ENCODE results near the gene GRID1.
"Not testable (repeated sequence)": the region's sequence is repeated elsewhere in the genome, so short reads cannot be mapped to it uniquely, and the experiment has no call there.

Gene GRID1

DNA sequence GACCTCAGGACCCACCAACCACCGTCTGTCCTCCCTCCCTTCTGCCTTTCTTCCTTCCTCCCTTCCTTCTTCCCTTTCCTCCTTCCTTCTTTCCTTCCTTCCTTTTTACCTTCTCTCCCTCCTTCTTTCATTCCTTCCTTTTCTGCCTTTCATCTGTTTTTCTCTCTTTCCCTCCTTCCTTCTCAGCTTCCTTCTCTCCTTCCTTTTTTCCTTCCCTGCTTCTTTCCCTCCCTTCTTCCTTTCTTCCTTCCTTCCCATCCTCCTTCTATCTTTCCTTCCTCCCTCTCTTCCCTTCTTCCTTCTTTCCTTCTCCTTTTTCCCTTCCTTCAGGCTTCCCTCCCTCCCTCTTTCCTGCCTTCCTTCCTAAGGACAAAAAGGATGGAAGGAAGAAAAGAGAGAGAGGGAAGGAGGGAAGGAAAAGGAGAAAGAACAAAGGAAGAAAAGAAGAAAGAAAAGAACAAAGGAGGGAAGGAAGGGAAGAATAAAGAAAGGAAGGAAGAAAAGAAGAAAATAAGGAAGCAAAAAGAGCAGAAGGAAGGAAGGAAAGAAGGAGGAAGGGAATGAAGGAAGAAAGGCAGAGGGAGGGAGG lies 405.0 kb downstream of the GRID1 start:
- TF ChIP-seq ZFX (IDR thresholded peaks at IDR 0.05; ENCODE audit: borderline replicate concordance) = no peak
- TF ChIP-seq, protein P1, sequence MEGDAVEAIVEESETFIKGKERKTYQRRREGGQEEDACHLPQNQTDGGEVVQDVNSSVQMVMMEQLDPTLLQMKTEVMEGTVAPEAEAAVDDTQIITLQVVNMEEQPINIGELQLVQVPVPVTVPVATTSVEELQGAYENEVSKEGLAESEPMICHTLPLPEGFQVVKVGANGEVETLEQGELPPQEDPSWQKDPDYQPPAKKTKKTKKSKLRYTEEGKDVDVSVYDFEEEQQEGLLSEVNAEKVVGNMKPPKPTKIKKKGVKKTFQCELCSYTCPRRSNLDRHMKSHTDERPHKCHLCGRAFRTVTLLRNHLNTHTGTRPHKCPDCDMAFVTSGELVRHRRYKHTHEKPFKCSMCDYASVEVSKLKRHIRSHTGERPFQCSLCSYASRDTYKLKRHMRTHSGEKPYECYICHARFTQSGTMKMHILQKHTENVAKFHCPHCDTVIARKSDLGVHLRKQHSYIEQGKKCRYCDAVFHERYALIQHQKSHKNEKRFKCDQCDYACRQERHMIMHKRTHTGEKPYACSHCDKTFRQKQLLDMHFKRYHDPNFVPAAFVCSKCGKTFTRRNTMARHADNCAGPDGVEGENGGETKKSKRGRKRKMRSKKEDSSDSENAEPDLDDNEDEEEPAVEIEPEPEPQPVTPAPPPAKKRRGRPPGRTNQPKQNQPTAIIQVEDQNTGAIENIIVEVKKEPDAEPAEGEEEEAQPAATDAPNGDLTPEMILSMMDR (IDR thresholded peaks at IDR 0.05) = no peak

DNA sequence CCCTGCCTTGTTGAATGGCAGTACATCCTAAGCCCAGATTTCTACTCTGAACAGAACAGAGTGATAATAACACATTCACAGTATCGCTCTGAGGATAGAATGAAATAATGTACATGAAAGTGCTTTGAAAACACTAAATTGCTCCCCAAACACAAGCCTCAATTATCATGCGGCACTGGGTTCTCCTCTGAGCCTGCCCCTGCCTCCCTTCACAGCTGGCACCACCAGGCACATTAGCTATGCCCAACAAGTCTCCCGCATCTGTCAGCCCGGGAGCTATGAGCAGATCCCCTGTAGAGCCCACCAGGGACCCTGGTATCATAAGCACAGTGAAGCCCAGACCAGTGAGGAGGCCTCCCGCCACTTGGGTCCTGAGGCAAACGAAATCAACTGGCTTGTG lies 405.5 kb downstream of the GRID1 start:
- no peak overlapping the region for H3K27ac ChIP-seq
- TF ChIP-seq, protein P1 (IDR thresholded peaks at IDR 0.05) = no peak
- no peak for TF ChIP-seq ZFX (IDR thresholded peaks at IDR 0.05; ENCODE audit: borderline replicate concordance)

More for the DNA sequence above, 405.0 kb downstream of the GRID1 start:
- H3K27ac ChIP-seq = no peak overlapping the region

DNA sequence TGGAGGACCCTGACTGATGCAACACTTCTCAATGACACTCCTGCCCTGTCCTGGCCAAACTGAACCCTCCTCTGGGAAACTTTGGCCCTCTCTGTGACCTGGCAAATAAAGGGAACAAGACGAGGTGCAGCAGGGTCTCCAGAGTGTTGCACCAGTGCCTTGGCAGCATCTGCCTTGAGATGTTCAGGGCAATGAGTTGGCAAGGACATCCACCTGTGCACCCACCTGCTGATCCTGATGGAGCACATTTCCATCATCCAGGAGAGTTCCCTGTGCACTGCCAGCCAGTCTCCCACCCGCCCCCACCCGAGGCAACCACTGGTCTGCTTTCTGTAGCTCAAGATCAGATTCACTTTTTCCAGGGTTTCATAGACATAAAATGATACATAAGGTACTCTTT lies 407.4 kb downstream of the GRID1 start:
- no peak for TF ChIP-seq ZFX (IDR thresholded peaks at IDR 0.05; ENCODE audit: borderline replicate concordance)
- TF ChIP-seq, protein P1 (IDR thresholded peaks at IDR 0.05) = no peak
- no peak overlapping the region for H3K27ac ChIP-seq

DNA sequence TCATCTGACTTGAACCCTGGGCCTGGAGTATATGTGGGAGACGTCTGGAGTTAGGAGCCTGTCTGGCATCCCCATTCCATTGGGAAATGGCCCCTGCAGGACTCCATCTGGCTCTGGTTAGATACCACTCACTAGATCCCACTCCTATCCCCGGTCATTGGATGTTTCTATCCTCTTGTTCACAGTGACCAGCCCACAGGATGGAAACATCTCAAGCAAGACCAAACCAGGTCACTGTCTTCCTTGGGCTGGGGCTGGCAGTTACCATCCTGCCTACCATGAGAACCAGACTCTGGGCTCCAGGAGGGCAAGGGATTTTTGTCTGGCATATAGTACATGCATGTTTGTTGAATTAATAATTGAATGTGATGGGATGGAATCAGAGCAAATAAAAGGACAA lies 415.7 kb downstream of the GRID1 start:
- no peak overlapping the region for H3K27ac ChIP-seq
- TF ChIP-seq ZFX (IDR thresholded peaks at IDR 0.05; ENCODE audit: borderline replicate concordance) = no peak
- TF ChIP-seq, protein P1 (IDR thresholded peaks at IDR 0.05) = no peak

DNA sequence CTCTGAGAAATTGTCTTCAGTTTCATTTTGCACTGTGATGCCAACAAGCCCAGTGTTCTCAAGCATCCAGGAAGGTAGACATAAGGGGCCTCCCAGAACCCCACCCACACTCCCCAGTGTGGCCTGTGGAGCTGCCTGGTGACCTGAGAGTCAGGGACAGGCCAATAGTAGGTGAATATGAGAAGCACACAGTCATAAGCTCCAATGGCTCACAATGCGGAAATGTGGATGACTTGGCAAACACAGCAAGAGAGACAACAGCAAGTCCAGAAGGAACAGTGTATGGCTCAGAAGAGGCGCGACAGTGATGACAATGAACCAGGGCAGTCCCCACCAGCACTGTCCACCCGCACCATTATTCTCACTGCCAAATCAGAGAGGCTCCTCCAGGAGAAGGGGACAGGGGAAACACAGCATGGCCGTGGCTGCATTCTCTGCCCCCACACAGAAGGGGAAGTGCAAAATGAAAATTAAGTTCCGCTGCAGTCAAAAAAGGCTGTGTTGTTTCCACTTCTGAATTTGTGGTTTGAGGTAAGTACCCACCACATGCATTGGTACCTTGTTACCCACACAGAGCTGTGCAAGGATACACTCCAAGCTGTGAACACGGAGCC lies 419.8 kb downstream of the GRID1 start:
- no peak overlapping the region for H3K27ac ChIP-seq
- TF ChIP-seq, protein P1 (IDR thresholded peaks at IDR 0.05) = no peak
- no peak for TF ChIP-seq ZFX (IDR thresholded peaks at IDR 0.05; ENCODE audit: borderline replicate concordance)

DNA sequence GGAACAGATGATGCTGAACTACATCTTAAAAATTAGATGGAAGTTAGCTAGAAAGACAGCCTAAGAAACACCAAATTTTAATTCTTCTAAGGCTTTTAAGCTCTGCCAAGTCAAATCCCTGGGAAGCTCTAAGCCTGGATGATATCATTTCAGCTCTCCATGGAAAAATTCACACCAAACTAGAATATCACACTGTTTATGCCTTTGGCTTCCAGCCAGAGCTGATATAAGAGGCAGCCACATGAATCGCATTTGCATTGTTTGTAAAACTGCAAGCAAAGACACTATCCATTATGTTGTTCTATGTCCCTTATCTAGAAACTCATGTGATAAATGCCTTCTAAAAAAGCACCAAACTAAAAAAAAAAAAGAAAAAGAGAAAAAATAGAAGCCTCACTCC lies 430.4 kb downstream of the GRID1 start:
- TF ChIP-seq ZFX (IDR thresholded peaks at IDR 0.05; ENCODE audit: borderline replicate concordance) = no peak
- TF ChIP-seq, protein P1 (IDR thresholded peaks at IDR 0.05) = no peak
- no peak overlapping the region for H3K27ac ChIP-seq

DNA sequence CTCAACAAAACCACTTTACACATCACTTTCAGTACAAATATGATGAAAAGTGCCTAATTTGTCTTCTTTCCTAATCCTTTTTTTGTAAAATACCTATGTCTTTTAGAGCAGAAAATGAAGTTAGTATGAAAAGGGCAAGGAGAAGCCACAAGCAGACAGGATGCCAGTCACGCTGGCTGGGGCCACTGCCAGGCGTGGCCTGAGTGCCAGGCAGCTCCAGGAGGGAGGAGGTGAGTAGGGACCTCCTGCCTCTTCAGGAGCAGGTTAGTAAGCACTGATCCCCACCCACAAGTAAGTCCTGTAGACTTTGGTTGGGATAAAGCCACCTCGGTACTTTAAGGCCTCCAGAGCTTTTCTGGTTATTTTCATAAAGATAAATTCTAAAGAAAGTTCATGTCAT lies 432.0 kb downstream of the GRID1 start:
- no peak for TF ChIP-seq ZFX (IDR thresholded peaks at IDR 0.05; ENCODE audit: borderline replicate concordance)
- TF ChIP-seq, protein P1 (IDR thresholded peaks at IDR 0.05) = no peak
- no peak overlapping the region for H3K27ac ChIP-seq

DNA sequence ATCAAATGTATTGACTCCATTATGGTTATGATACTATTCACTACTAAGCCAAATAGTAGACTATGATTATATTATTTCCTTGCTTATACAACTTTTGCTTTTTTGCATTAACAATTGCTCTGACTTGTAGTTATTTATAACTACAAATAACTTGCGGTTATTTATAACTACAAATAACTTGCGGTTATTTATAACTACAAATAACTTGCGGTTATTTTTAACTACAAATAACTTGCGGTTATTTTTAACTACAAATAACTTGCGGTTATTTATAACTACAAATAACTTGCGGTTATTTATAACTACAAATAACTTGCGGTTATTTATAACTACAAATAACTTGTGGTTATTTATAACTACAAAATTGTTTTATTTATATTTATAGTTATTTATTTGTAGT lies 436.6 kb downstream of the GRID1 start:
- H3K27ac ChIP-seq = not testable (repeated sequence)

All from 22Rv1 (cell line).